ENCODE data around the gene CAPRIN1. TPM values are rescaled to one million over a fixed set of nuclear protein-coding genes. Genes with fewer than 3 reads are reported as not detected.

Gene CAPRIN1
- polyA plus RNA-seq, 2 of the 4 experiments (the other 2 are of a cell fraction): 159 to 255 TPM

- TF ChIP-seq RFX5 (IDR thresholded peaks at IDR 0.05) (0 out of 2 replicates have a peak, but pooled peaks have one; percentile 28), FOSB (CRISPR knock-in tag; IDR thresholded peaks at IDR 0.05) (peak; percentile 84; the same call in 1 of the 2 replicates), POLR2A (IDR thresholded peaks at IDR 0.05; ENCODE audit: low read length) (peak; percentile 87), REST (IDR thresholded peaks at IDR 0.05) (peak; percentile 61), HOXA7 (CRISPR knock-in tag; IDR thresholded peaks at IDR 0.05) (peak; percentile 97), MAX (IDR thresholded peaks at IDR 0.05) (peak; percentile 99), CEBPB (IDR thresholded peaks at IDR 0.05) (no peak), CHD4 (IDR thresholded peaks at IDR 0.05; ENCODE audit: borderline replicate concordance) (no peak), PBX3 (IDR thresholded peaks at IDR 0.05) (no peak; the same call in 1 of the 2 replicates), MAZ (IDR thresholded peaks at IDR 0.05; ENCODE audit: borderline replicate concordance, low read depth, low read length) (no peak), HOXB5 (CRISPR knock-in tag; IDR thresholded peaks at IDR 0.05) (0 out of 2 replicates have a peak, but pooled peaks have one; percentile 65), TFCP2L1 (CRISPR knock-in tag; IDR thresholded peaks at IDR 0.05) (peak; percentile 89), SMC3 (IDR thresholded peaks at IDR 0.05) (0 out of 3 replicates have a peak, but pooled peaks have one; percentile 23)
Observed at GRCh38 chr11:34105079-34105956, 53.8 kb downstream of the CAPRIN1 start, which contains the start of gene NAT10 (continued).

GRCh38 chr11:34105957-34106504 lies 54.5 kb downstream of the CAPRIN1 start:
- ATAC-seq (peak in 1 of 2 experiments; percentile 19; a peak in 4 of 6 replicates), FAIRE-seq (no peak), DNase-seq (ENCODE audit: low read depth in 1 of 2, low spot score in 1 of 2) (peak in 1 of 2 experiments; percentile 36)
- H3K4me1 ChIP-seq: peaks cover 13% of the 10 kb centered on the region; the same call in 2 of the 3 replicates
- 4% methylated on average over 14 of the region's 17 CpGs for WGBS (ENCODE audit: missing lambda C conversion rate)
- peak overlapping the region; percentile 84 to 95 for H3K27ac ChIP-seq
- H3K4me3 ChIP-seq: peak overlapping the region; percentile 92
- ChIA-PET POLR2A (interaction anchor here (0.7 to 2.0 kb wide), 10 partner anchors 9 to 251 kb away, joined by 3 to 11 read pairs (median 4); partner anchors contain the start of genes ABTB2 and CAPRIN1), CTCF (interaction anchor here (0.6 to 3.8 kb wide), 7 partner anchors 10 to 119 kb away, joined by 3 to 13 read pairs (median 4); no protein-coding TSS in a partner anchor)
- H3K9me3 ChIP-seq: no peaks in the 10 kb centered on the region
- H3K4me2 ChIP-seq: peak overlapping the region; percentile 98
- no peak for TF ChIP-seq GATA3 (IDR thresholded peaks at IDR 0.05; ENCODE audit: borderline replicate concordance)
- TF ChIP-seq FOSL2 (IDR thresholded peaks at IDR 0.05): no peak
- TF ChIP-seq FOSL2 (CRISPR knock-in tag; IDR thresholded peaks at IDR 0.05): no peak
- no peak for TF ChIP-seq SREBF2 (IDR thresholded peaks at IDR 0.05)
- TF ChIP-seq TFCP2L1 (CRISPR knock-in tag; IDR thresholded peaks at IDR 0.05): no peak
- TF ChIP-seq RNF2 (IDR thresholded peaks at IDR 0.05; ENCODE audit: borderline replicate concordance, low read depth): no peak
- no peak for TF ChIP-seq BCL3 (IDR thresholded peaks at IDR 0.05)
- TF ChIP-seq EP300 (IDR thresholded peaks at IDR 0.05): no peak
- no peak for TF ChIP-seq REST (IDR thresholded peaks at IDR 0.05)
- TF ChIP-seq USF2 (IDR thresholded peaks at IDR 0.05): no peak
- no peak for TF ChIP-seq ESRRA (IDR thresholded peaks at IDR 0.05; ENCODE audit: borderline replicate concordance, low read length)
- TF ChIP-seq JUNB (IDR thresholded peaks at IDR 0.05): no peak
- no peak for TF ChIP-seq HOXA7 (CRISPR knock-in tag; IDR thresholded peaks at IDR 0.05)
- TF ChIP-seq MAZ (IDR thresholded peaks at IDR 0.05; ENCODE audit: borderline replicate concordance, low read depth, low read length): no peak
